Mucosa of stomach (tissue), 1 donor: ENCODE measurements around the gene RRAGC.
"Not testable (repeated sequence)": the region's sequence is repeated elsewhere in the genome, so short reads cannot be mapped to it uniquely, and the experiment has no call there.

ENCODE experiments used
- H3K27me3 ChIP-seq: one replicate; pipeline ENCODE4 v1.7.0; 2013; ENCODE audit warnings: mild to moderate bottlenecking, low read length; ENCODE audit not compliant: control insufficient read depth, insufficient read depth
- H3K36me3 ChIP-seq: one replicate; pipeline ENCODE4 v1.7.0; 2013; ENCODE audit warnings: low read length; ENCODE audit not compliant: control insufficient read depth, insufficient read depth
- H3K4me1 ChIP-seq: one replicate; pipeline ENCODE4 v1.7.0; 2013; ENCODE audit warnings: mild to moderate bottlenecking, low read length; ENCODE audit not compliant: control insufficient read depth, insufficient read depth
- H3K4me3 ChIP-seq: one replicate; pipeline ENCODE4 v1.7.0; 2013; ENCODE audit warnings: low read length
- H3K9ac ChIP-seq: one replicate; pipeline ENCODE4 v1.7.0; 2013; ENCODE audit warnings: mild to moderate bottlenecking, low read length, moderate library complexity
- H3K9me3 ChIP-seq: one replicate; pipeline ENCODE4 v1.7.0; 2013; ENCODE audit warnings: mild to moderate bottlenecking, low read length, moderate library complexity; ENCODE audit not compliant: control insufficient read depth
- donor health status: Pancreatic carcinoma.

RRAGC gene

GRCh38 chr1:38820860-38821259, 38.7 kb downstream of the RRAGC start:
- Histone ChIP-seq H3K4me3 (no peak overlapping the region), H3K9me3 (no peaks in the 10 kb centered on the region), H3K27me3 (peaks cover 40% of the 10 kb centered on the region), H3K4me1 (peaks cover 12% of the 10 kb centered on the region), H3K9ac (no peak overlapping the region), H3K36me3 (no peaks in the 10 kb centered on the region)

- Histone ChIP-seq H3K36me3 (no peaks in the 10 kb centered on the region), H3K9me3 (no peaks in the 10 kb centered on the region), H3K4me3 (no peak overlapping the region), H3K4me1 (peaks cover 12% of the 10 kb centered on the region), H3K27me3 (peaks cover 44% of the 10 kb centered on the region), H3K9ac (no peak overlapping the region)
Observed at GRCh38 chr1:38819516-38819915, 40.1 kb downstream of the RRAGC start.

- Histone ChIP-seq H3K9ac (no peak overlapping the region), H3K27me3 (peaks cover 44% of the 10 kb centered on the region), H3K36me3 (no peaks in the 10 kb centered on the region), H3K4me1 (peaks cover 12% of the 10 kb centered on the region), H3K9me3 (no peaks in the 10 kb centered on the region), H3K4me3 (no peak overlapping the region)
Observed at GRCh38 chr1:38819040-38819439, 40.5 kb downstream of the RRAGC start.

DNA sequence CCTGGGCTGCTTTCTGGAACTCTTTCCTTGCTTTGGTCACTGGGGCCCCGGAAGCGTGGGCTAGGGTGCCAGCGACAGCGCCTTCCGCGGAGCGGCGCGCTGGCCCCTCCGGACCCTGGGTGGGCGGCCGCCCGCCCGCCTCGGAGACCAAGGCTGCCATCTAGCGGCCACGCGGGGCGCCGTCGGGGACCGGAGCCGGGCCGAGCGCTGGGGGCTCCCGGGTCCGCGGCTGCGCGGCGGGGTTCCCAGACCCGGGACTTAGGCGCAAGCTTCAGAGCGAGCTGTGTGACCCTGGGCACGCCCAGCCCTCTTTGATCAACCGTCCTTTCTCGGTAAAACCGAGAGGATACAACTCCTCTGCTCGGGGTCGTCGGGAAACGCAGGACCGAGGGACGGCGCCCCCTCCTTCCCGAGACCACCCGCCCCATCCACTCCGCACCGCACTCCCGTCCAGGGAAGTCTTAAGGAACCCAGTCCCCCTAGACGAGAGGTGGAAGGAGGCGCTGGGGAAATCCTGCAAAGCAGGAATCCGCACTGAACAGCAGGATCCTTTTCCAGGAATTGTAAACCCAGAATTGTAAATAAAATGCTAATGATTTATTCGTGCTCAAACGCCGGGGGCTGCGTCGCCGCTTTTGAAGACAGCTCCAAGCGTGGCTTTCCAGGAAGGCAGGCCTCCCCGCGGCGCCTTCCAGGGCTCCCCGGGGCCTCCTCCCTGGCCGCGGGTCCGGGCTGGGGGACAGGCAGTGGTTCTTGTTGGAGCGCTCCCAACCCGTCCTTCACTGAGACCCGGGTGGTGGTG, 41.2 kb downstream of the RRAGC start:
- no peak overlapping the region for H3K9ac ChIP-seq
- no peaks in the 10 kb centered on the region for H3K9me3 ChIP-seq
- H3K36me3 ChIP-seq, result no peaks in the 10 kb centered on the region
- H3K27me3 ChIP-seq, result peaks cover 48% of the 10 kb centered on the region
- peaks cover 12% of the 10 kb centered on the region for H3K4me1 ChIP-seq
- H3K4me3 ChIP-seq, result no peak overlapping the region

- Histone ChIP-seq H3K9ac (no peak overlapping the region), H3K4me3 (no peak overlapping the region), H3K36me3 (no peaks in the 10 kb centered on the region), H3K9me3 (no peaks in the 10 kb centered on the region), H3K27me3 (peaks cover 48% of the 10 kb centered on the region), H3K4me1 (peaks cover 12% of the 10 kb centered on the region)
Observed at GRCh38 chr1:38817267-38818174, 42.1 kb downstream of the RRAGC start.

DNA sequence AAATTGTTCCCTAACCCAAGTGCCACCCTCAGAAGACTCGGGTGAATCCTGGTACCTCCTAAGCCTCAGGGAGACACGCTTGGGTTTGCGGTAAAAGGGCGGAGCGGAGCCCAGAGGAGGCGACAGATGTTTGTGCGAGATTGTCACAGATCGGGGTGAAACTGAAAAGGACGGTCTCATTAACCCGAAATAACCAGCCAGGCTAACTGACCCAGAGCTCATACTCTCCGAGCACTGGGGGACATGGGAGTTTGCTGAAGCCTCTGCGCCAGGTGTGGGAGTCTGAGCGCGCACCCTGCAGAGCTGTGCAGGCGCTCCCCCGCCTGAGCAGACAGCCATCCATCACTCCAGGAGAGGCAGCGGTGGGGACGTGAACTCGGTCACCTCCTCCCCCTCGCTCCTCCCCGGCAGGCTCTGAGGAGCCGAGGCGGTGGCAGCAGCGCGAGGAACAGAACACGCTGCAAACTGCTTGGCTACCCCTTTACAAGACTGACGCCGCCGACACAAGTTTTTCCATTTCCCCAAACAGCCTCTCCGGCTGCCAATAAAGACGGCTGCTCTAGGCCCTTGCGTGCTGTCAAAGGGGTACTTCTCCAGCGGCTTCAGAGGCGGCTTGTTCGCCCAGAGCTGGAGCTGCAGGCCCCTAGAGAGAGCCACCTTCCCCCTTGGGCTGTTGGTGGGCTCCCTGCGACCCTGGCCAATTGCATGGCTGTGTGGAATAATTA, 43.5 kb downstream of the RRAGC start:
- peaks cover 12% of the 10 kb centered on the region for H3K4me1 ChIP-seq
- H3K27me3 ChIP-seq, result peaks cover 45% of the 10 kb centered on the region
- H3K9ac ChIP-seq, result no peak overlapping the region
- no peak overlapping the region for H3K4me3 ChIP-seq
- H3K36me3 ChIP-seq, result no peaks in the 10 kb centered on the region
- H3K9me3 ChIP-seq, result no peaks in the 10 kb centered on the region

DNA sequence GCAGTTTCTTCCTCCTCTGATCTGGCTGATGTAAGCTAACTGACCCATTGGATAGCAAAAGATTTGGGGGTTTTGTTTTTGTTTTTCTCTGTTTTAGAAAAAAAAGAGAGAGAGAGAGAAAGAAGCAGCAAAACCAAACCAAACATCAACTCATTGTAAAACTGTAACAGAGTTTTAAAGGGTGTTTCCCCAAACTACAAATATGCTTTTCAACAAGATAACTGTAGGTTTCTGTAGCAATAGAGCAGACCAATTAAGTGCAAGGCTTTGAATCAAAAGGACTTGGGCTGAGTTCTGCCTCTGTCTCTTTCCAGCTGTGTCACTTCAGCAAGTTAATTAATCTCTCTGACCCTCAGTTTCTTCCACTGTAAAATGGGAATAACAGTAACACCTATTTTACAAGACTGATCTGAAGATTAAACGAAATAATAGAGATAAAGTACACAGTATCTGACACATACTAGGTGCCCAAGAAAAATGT, 44.5 kb downstream of the RRAGC start:
- Histone ChIP-seq H3K27me3 (peaks cover 49% of the 10 kb centered on the region), H3K4me1 (peaks cover 12% of the 10 kb centered on the region), H3K9ac (no peak overlapping the region), H3K36me3 (no peaks in the 10 kb centered on the region), H3K9me3 (no peaks in the 10 kb centered on the region), H3K4me3 (no peak overlapping the region)

- Histone ChIP-seq H3K27me3 (peaks cover 48% of the 10 kb centered on the region), H3K36me3 (no peaks in the 10 kb centered on the region), H3K9ac (no peak overlapping the region), H3K4me1 (peaks cover 12% of the 10 kb centered on the region), H3K4me3 (no peak overlapping the region), H3K9me3 (no peaks in the 10 kb centered on the region)
Observed at GRCh38 chr1:38814444-38814983, 45.1 kb downstream of the RRAGC start.

DNA sequence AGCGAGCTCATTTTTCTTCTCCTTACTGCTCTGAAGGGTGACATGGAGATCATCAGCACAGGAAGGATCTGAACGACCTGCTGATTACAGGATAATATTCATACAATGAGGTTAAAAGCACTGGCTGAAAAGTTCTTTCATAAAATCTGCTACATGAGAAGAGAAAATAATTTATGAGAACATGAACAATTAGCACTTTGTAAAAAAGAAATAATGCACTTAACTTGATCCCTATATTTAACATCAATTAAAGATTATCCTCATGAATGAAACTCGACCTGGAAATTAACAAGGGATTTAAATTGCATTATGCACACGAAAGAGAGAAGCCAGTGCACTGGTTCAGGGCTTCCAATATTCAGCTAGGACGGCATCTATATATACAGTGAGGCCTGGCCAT, 46.6 kb downstream of the RRAGC start:
- Histone ChIP-seq H3K27me3 (peaks cover 33% of the 10 kb centered on the region), H3K4me1 (peaks cover 4% of the 10 kb centered on the region), H3K4me3 (no peak overlapping the region), H3K9ac (no peak overlapping the region), H3K36me3 (no peaks in the 10 kb centered on the region), H3K9me3 (no peaks in the 10 kb centered on the region)

DNA sequence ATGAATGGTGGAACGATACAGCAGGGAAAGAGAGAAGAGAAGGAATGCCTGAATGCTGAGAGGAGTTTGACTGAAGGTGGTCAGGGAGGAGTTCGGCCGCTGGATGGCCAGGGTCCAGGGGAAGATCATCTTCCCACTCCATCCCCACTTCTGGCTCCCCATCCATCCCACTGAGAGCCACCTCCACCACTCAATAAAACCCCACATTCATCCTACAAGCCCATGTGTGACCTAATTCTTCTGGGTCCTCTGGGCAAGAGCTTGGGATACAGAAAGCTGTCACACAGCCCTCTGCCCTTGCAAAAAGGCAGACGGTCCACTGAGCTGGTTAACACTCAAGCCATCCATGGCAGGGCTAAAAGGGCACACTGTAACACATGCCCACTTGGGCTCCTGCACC, 48.1 kb downstream of the RRAGC start:
- H3K36me3 ChIP-seq, H3K4me1 ChIP-seq, H3K9ac ChIP-seq, H3K4me3 ChIP-seq, H3K9me3 ChIP-seq: not testable (repeated sequence)
- H3K27me3 ChIP-seq, result peaks cover 18% of the 10 kb centered on the region

DNA sequence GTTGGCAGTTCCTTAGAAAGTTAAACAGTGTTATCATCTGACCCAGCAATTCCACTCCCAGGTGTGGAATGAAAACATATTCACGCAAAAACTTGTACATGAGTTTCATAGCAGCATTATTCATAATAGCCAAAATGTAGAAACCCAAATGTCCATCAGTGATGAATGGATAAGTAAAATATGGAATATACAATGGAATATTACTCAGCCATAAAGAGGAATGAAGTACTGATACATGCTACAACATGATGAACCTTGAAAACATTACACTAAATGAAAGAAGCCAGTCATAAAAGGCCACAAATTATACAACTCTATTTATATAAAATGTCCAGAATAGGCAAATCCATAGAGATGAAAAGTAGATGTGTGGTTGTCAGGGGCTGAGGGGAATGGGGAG, 53.5 kb downstream of the RRAGC start:
- Histone ChIP-seq H3K9me3 (no peaks in the 10 kb centered on the region), H3K27me3 (peaks cover 41% of the 10 kb centered on the region), H3K9ac (no peak overlapping the region), H3K36me3 (no peaks in the 10 kb centered on the region), H3K4me3 (no peak overlapping the region), H3K4me1 (no peaks in the 10 kb centered on the region)
